ENCODE results near the gene DPCD.

The DPCD gene

GRCh38 chr10:101611096-101611905 is 23.2 kb downstream of the DPCD start:
- H2AK5ac ChIP-seq (ENCODE audit: low read depth, low read length), result no peak overlapping the region
- H3K4me2 ChIP-seq (ENCODE audit: insufficient read depth, low read length, poor library complexity, severe bottlenecking), result no peak overlapping the region
- H3K18ac ChIP-seq (ENCODE audit: low read length), result no peak overlapping the region
- no peak overlapping the region for H4K91ac ChIP-seq (ENCODE audit: low read depth, low read length, poor library complexity)
- peak overlapping the region; percentile 32 for H4K8ac ChIP-seq (ENCODE audit: low read depth, low read length)
- no peak overlapping the region for H2BK15ac ChIP-seq (ENCODE audit: low read length)
- H2BK12ac ChIP-seq (ENCODE audit: low read length), result no peak overlapping the region
- no peak overlapping the region for H3K23ac ChIP-seq (ENCODE audit: low read depth, low read length, poor library complexity)
- peaks cover 0 to 23% (median 0%) of the 10 kb centered on the region in 3 experiments for H3K27me3 ChIP-seq (ENCODE audit: control insufficient read depth in 3 of 3, insufficient read depth in 3 of 3, low read depth in 1 of 3, low read length in 3 of 3)
- no peak overlapping the region for H2AFZ ChIP-seq (ENCODE audit: low read length)
- DNase-seq (ENCODE audit: low spot score), result no peak
- no peak overlapping the region for H2BK120ac ChIP-seq (ENCODE audit: low read depth, low read length)
- H3K4ac ChIP-seq (ENCODE audit: low read length), result no peak overlapping the region
- peaks cover 11 to 48% of the 10 kb centered on the region in 2 donors for H3K4me1 ChIP-seq (ENCODE audit: control insufficient read depth in 2 of 2, insufficient read depth in 1 of 2, low read depth in 1 of 2, low read length in 2 of 2)
- no peak overlapping the region for H3K27ac ChIP-seq (replicated peaks; ENCODE audit: low read length)
- no CpG with 5 or more reads among the region's 16 CpGs for whole genome bisulfite sequencing, 2 donors (ENCODE audit: extremely low coverage in 2 of 2, insufficient read length in 2 of 2, insufficient replicate concordance in 1 of 2)
- H3K14ac ChIP-seq (ENCODE audit: low read length), result no peak overlapping the region
- no peak overlapping the region for H3K4me3 ChIP-seq (ENCODE audit: low read length in 2 of 2)
- H3K79me1 ChIP-seq (ENCODE audit: low read depth, low read length), result no peaks in the 10 kb centered on the region
- peaks cover 5 to 13% of the 10 kb centered on the region in 2 donors for H3K36me3 ChIP-seq (replicated peaks in 1 of 2; ENCODE audit: control insufficient read depth in 2 of 2, insufficient read depth in 2 of 2, low read length in 2 of 2)
- H2BK5ac ChIP-seq (ENCODE audit: low read length), result no peak overlapping the region
- no peaks in the 10 kb centered on the region for H3K9me3 ChIP-seq (replicated peaks in 1 of 2; ENCODE audit: control insufficient read depth in 2 of 2, insufficient read depth in 1 of 2, low read depth in 1 of 2, low read length in 2 of 2)
- no peak overlapping the region for H3K9ac ChIP-seq (ENCODE audit: low read depth, low read length, poor library complexity)

GRCh38 chr10:101612086-101612485 is 24.0 kb downstream of the DPCD start:
- Histone ChIP-seq H3K36me3 (replicated peaks in 1 of 2; ENCODE audit: control insufficient read depth in 2 of 2, insufficient read depth in 2 of 2, low read length in 2 of 2) (peaks cover 5 to 13% of the 10 kb centered on the region in 2 donors), H2BK120ac (ENCODE audit: low read depth, low read length) (no peak overlapping the region)
- WGBS, 2 donors (ENCODE audit: extremely low coverage in 2 of 2, insufficient read length in 2 of 2, insufficient replicate concordance in 1 of 2), result no CpG with 5 or more reads among the region's 6 CpGs

GRCh38 chr10:101612872-101613271 is 24.8 kb downstream of the DPCD start:
- Histone ChIP-seq H3K18ac (ENCODE audit: low read length) (peak overlapping the region; percentile 39), H2BK15ac (ENCODE audit: low read length) (no peak overlapping the region), H3K9me3 (replicated peaks in 1 of 2; ENCODE audit: control insufficient read depth in 2 of 2, insufficient read depth in 1 of 2, low read depth in 1 of 2, low read length in 2 of 2) (no peaks in the 10 kb centered on the region), H3K4me3 (ENCODE audit: low read length in 2 of 2) (no peak overlapping the region), H2BK5ac (ENCODE audit: low read length) (no peak overlapping the region), H2AFZ (ENCODE audit: low read length) (no peak overlapping the region), H3K23ac (ENCODE audit: low read depth, low read length, poor library complexity) (no peak overlapping the region), H3K4me2 (ENCODE audit: insufficient read depth, low read length, poor library complexity, severe bottlenecking) (no peak overlapping the region), H3K9ac (ENCODE audit: low read depth, low read length, poor library complexity) (peak overlapping the region; percentile 17), H3K27ac (replicated peaks; ENCODE audit: low read length) (no peak overlapping the region), H2BK120ac (ENCODE audit: low read depth, low read length) (no peak overlapping the region), H2AK5ac (ENCODE audit: low read depth, low read length) (no peak overlapping the region), H3K4me1 (ENCODE audit: control insufficient read depth in 2 of 2, insufficient read depth in 1 of 2, low read depth in 1 of 2, low read length in 2 of 2) (peaks cover 11 to 46% of the 10 kb centered on the region in 2 donors), H4K91ac (ENCODE audit: low read depth, low read length, poor library complexity) (no peak overlapping the region), H2BK12ac (ENCODE audit: low read length) (no peak overlapping the region), H3K79me1 (ENCODE audit: low read depth, low read length) (no peaks in the 10 kb centered on the region), H3K14ac (ENCODE audit: low read length) (no peak overlapping the region), H4K8ac (ENCODE audit: low read depth, low read length) (no peak overlapping the region), H3K36me3 (replicated peaks in 1 of 2; ENCODE audit: control insufficient read depth in 2 of 2, insufficient read depth in 2 of 2, low read length in 2 of 2) (peaks cover 5 to 12% of the 10 kb centered on the region in 2 donors), H3K4ac (ENCODE audit: low read length) (no peak overlapping the region), H3K27me3 (ENCODE audit: control insufficient read depth in 3 of 3, insufficient read depth in 3 of 3, low read depth in 1 of 3, low read length in 3 of 3) (peaks cover 0 to 39% (median 0%) of the 10 kb centered on the region in 3 experiments)
- no peak for DNase-seq (ENCODE audit: low spot score)
- WGBS, 2 donors (ENCODE audit: extremely low coverage in 2 of 2, insufficient read length in 2 of 2, insufficient replicate concordance in 1 of 2), result no CpG with 5 or more reads among the region's 10 CpGs

More at GRCh38 chr10:101612086-101612485, 24.0 kb downstream of the DPCD start:
- Histone ChIP-seq H3K9me3 (replicated peaks in 1 of 2; ENCODE audit: control insufficient read depth in 2 of 2, insufficient read depth in 1 of 2, low read depth in 1 of 2, low read length in 2 of 2) (no peaks in the 10 kb centered on the region), H3K27ac (replicated peaks; ENCODE audit: low read length) (no peak overlapping the region), H2BK15ac (ENCODE audit: low read length) (no peak overlapping the region), H3K4me1 (ENCODE audit: control insufficient read depth in 2 of 2, insufficient read depth in 1 of 2, low read depth in 1 of 2, low read length in 2 of 2) (peaks cover 11 to 49% of the 10 kb centered on the region in 2 donors), H3K14ac (ENCODE audit: low read length) (no peak overlapping the region), H3K4ac (ENCODE audit: low read length) (peak overlapping the region; percentile 12), H4K91ac (ENCODE audit: low read depth, low read length, poor library complexity) (no peak overlapping the region), H3K4me3 (ENCODE audit: low read length in 2 of 2) (no peak overlapping the region), H3K79me1 (ENCODE audit: low read depth, low read length) (no peaks in the 10 kb centered on the region), H2AK5ac (ENCODE audit: low read depth, low read length) (no peak overlapping the region), H3K27me3 (ENCODE audit: control insufficient read depth in 3 of 3, insufficient read depth in 3 of 3, low read depth in 1 of 3, low read length in 3 of 3) (peaks cover 0 to 31% (median 0%) of the 10 kb centered on the region in 3 experiments), H3K4me2 (ENCODE audit: insufficient read depth, low read length, poor library complexity, severe bottlenecking) (no peak overlapping the region), H2BK5ac (ENCODE audit: low read length) (no peak overlapping the region), H4K8ac (ENCODE audit: low read depth, low read length) (no peak overlapping the region), H3K18ac (ENCODE audit: low read length) (peak overlapping the region; percentile 55), H3K9ac (ENCODE audit: low read depth, low read length, poor library complexity) (peak overlapping the region; percentile 27), H2BK12ac (ENCODE audit: low read length) (no peak overlapping the region), H3K23ac (ENCODE audit: low read depth, low read length, poor library complexity) (no peak overlapping the region), H2AFZ (ENCODE audit: low read length) (no peak overlapping the region)
- no peak for DNase-seq (ENCODE audit: low spot score)

- Histone ChIP-seq H2BK120ac (ENCODE audit: low read depth, low read length) (no peak overlapping the region), H3K4me3 (ENCODE audit: low read length in 2 of 2) (no peak overlapping the region), H3K23ac (ENCODE audit: low read depth, low read length, poor library complexity) (no peak overlapping the region), H3K79me1 (ENCODE audit: low read depth, low read length) (no peaks in the 10 kb centered on the region), H3K27ac (replicated peaks; ENCODE audit: low read length) (no peak overlapping the region), H4K91ac (ENCODE audit: low read depth, low read length, poor library complexity) (no peak overlapping the region), H3K4ac (ENCODE audit: low read length) (no peak overlapping the region), H3K9me3 (replicated peaks in 1 of 2; ENCODE audit: control insufficient read depth in 2 of 2, insufficient read depth in 1 of 2, low read depth in 1 of 2, low read length in 2 of 2) (no peaks in the 10 kb centered on the region), H2AFZ (ENCODE audit: low read length) (no peak overlapping the region), H2BK15ac (ENCODE audit: low read length) (peak overlapping the region; percentile 50), H3K4me1 (ENCODE audit: control insufficient read depth in 2 of 2, insufficient read depth in 1 of 2, low read depth in 1 of 2, low read length in 2 of 2) (peaks cover 11 to 45% of the 10 kb centered on the region in 2 donors), H3K36me3 (replicated peaks in 1 of 2; ENCODE audit: control insufficient read depth in 2 of 2, insufficient read depth in 2 of 2, low read length in 2 of 2) (peaks cover 3 to 12% of the 10 kb centered on the region in 2 donors), H3K9ac (ENCODE audit: low read depth, low read length, poor library complexity) (no peak overlapping the region), H2BK5ac (ENCODE audit: low read length) (no peak overlapping the region), H3K14ac (ENCODE audit: low read length) (no peak overlapping the region), H3K18ac (ENCODE audit: low read length) (peak overlapping the region; percentile 65), H3K27me3 (ENCODE audit: control insufficient read depth in 3 of 3, insufficient read depth in 3 of 3, low read depth in 1 of 3, low read length in 3 of 3) (peaks cover 0 to 46% (median 0%) of the 10 kb centered on the region in 3 experiments), H2BK12ac (ENCODE audit: low read length) (no peak overlapping the region), H4K8ac (ENCODE audit: low read depth, low read length) (no peak overlapping the region), H3K4me2 (ENCODE audit: insufficient read depth, low read length, poor library complexity, severe bottlenecking) (no peak overlapping the region), H2AK5ac (ENCODE audit: low read depth, low read length) (peak overlapping the region; percentile 12)
- no peak for DNase-seq (ENCODE audit: low spot score)
- no CpG with 5 or more reads among the region's 3 CpGs for WGBS, 2 donors (ENCODE audit: extremely low coverage in 2 of 2, insufficient read length in 2 of 2, insufficient replicate concordance in 1 of 2)
Observed at GRCh38 chr10:101613646-101614045, 25.5 kb downstream of the DPCD start.
